ENCODE data around the gene SNX8.

SNX8 gene

GRCh38 chr7:2242541-2243429 is 71.5 kb downstream of the SNX8 start:
- DNase-seq: peak; percentile 66

GRCh38 chr7:2241580-2242540 is 72.4 kb downstream of the SNX8 start, which contains the start of the genes MRM2 and NUDT1:
MRM2 (minus strand) TSS chr7:2242205; CDS start chr7:2242169, 36 bp downstream.
NUDT1 (plus strand) TSS chr7:2242226; CDS start chr7:2244575, 2,349 bp downstream.
- peak; percentile 90 for DNase-seq

GRCh38 chr7:2239242-2239641 is 75.0 kb downstream of the SNX8 start:
- no peak for DNase-seq

GRCh38 chr7:2237109-2237602 is 77.1 kb downstream of the SNX8 start:
- DNase-seq: no peak

- DNase-seq: no peak
These were observed 80.3 kb downstream of the SNX8 start for GRCh38 chr7:2233926-2234325.

- peak; percentile 95 for DNase-seq
These were observed 81.3 kb downstream of the SNX8 start, which contains the start of gene MAD1L1 for GRCh38 chr7:2232766-2233520. MAD1L1 (minus strand) TSS chr7:2232945; CDS start chr7:2230133, 2,812 bp downstream.

GRCh38 chr7:2231992-2232765 is 82.1 kb downstream of the SNX8 start:
- DNase-seq: peak; percentile 69

- no peak for DNase-seq
These were observed 83.4 kb downstream of the SNX8 start for GRCh38 chr7:2230882-2231281.

GRCh38 chr7:2230226-2230625 is 84.0 kb downstream of the SNX8 start:
- no peak for DNase-seq

GRCh38 chr7:2229467-2229866 is 84.8 kb downstream of the SNX8 start:
- DNase-seq: no peak

GRCh38 chr7:2228921-2229320 is 85.3 kb downstream of the SNX8 start:
- no peak for DNase-seq

- no peak for DNase-seq
These were observed 86.5 kb downstream of the SNX8 start for GRCh38 chr7:2227699-2228098.

GRCh38 chr7:2225830-2226229 is 88.4 kb downstream of the SNX8 start:
- no peak for DNase-seq

- DNase-seq: no peak
These were observed 88.9 kb downstream of the SNX8 start for GRCh38 chr7:2225336-2225735.

GRCh38 chr7:2224934-2225333 is 89.3 kb downstream of the SNX8 start:
- DNase-seq: no peak

- DNase-seq: no peak
These were observed 89.7 kb downstream of the SNX8 start for GRCh38 chr7:2224491-2224928.

GRCh38 chr7:2223321-2223720 is 90.9 kb downstream of the SNX8 start:
- DNase-seq: no peak

- no peak for DNase-seq
These were observed 91.7 kb downstream of the SNX8 start for GRCh38 chr7:2222516-2222915.

GRCh38 chr7:2220954-2221353 is 93.3 kb downstream of the SNX8 start:
- no peak for DNase-seq

GRCh38 chr7:2220506-2220905 is 93.7 kb downstream of the SNX8 start:
- DNase-seq: no peak

GRCh38 chr7:2220030-2220429 is 94.2 kb downstream of the SNX8 start:
- no peak for DNase-seq

Measured in activated effector memory CD4-positive, alpha-beta T cell treated with anti-CD3 and anti-CD28 coated beads, Interleukin-2, amount 50 U/mL, for 16 hours (primary cell).